Mesenchymal stem cell (in vitro differentiated cells and primary cell): ENCODE results near the gene PLD1.

Experiments
- DNase-seq: peaks from one replicate; pipeline ENCODE4 v3.0.0-alpha.2; 2013
- H2AFZ ChIP-seq: one replicate; pipeline ENCODE4 v1.6.1; 2013; ENCODE audit warnings: low read depth, mild to moderate bottlenecking, control low read depth, inconsistent platforms, low read length, moderate library complexity
- H2AK5ac ChIP-seq: 2 replicates; pipeline ENCODE4 v1.6.1; 2013; ENCODE audit warnings: low read length, moderate library complexity, mild to moderate bottlenecking, inconsistent platforms; ENCODE audit not compliant: severe bottlenecking
- H2BK120ac ChIP-seq: one replicate; pipeline ENCODE4 v1.6.1; 2013; ENCODE audit warnings: low read depth, mild to moderate bottlenecking, inconsistent platforms, low read length, moderate library complexity
- H2BK12ac ChIP-seq, 2 experiments: one replicate each; pipeline ENCODE4 v1.6.1; 2013; ENCODE audit warnings: inconsistent platforms in 2 of 2, low read length in 2 of 2, mild to moderate bottlenecking in 2 of 2, moderate library complexity in 2 of 2, control low read depth in 1 of 2
- H2BK15ac ChIP-seq: one replicate; pipeline ENCODE4 v1.6.1; 2013; ENCODE audit warnings: mild to moderate bottlenecking, low read depth, inconsistent platforms; ENCODE audit not compliant: poor library complexity, severe bottlenecking
- H2BK5ac ChIP-seq: 2 replicates; pipeline ENCODE4 v1.6.1; 2013; ENCODE audit warnings: low read depth, mild to moderate bottlenecking, low read length, control low read depth, inconsistent platforms; ENCODE audit not compliant: poor library complexity, severe bottlenecking
- H3K14ac ChIP-seq, 2 experiments: one replicate each; pipeline ENCODE4 v1.6.1; 2013; ENCODE audit warnings: inconsistent platforms in 2 of 2, low read length in 2 of 2, control low read depth in 1 of 2, mild to moderate bottlenecking in 1 of 2, moderate library complexity in 1 of 2
- H3K18ac ChIP-seq, 2 experiments: one replicate each; pipeline ENCODE4 v1.6.1; 2013; ENCODE audit warnings: inconsistent platforms in 2 of 2, low read length in 2 of 2, control low read depth in 1 of 2, low read depth in 1 of 2, mild to moderate bottlenecking in 1 of 2
- H3K23ac ChIP-seq, 2 experiments: one replicate each; pipeline ENCODE4 v1.6.1; 2013; ENCODE audit warnings: inconsistent platforms in 2 of 2, low read length in 2 of 2, mild to moderate bottlenecking in 2 of 2, moderate library complexity in 2 of 2, control low read depth in 1 of 2
- H3K27ac ChIP-seq: 2 replicates; pipeline ENCODE4 v1.5.1; 2013; ENCODE audit warnings: mild to moderate bottlenecking, moderate library complexity, low read length, control low read depth, inconsistent platforms; ENCODE audit not compliant: poor library complexity, severe bottlenecking
- H3K27me3 ChIP-seq, 2 experiments: 2 replicates each; pipeline versions ENCODE4 v1.6.1 to v1.7.0; 2013; ENCODE audit warnings: low read length in 2 of 2, mild to moderate bottlenecking in 2 of 2, moderate library complexity in 2 of 2, control low read depth in 1 of 2, inconsistent platforms in 1 of 2; ENCODE audit not compliant: control insufficient read depth in 1 of 2, insufficient read depth in 1 of 2
- H3K36me3 ChIP-seq, 2 experiments: 2 replicates each; pipeline versions ENCODE4 v1.6.1 to v1.7.0; 2013; ENCODE audit warnings: low read length in 2 of 2, control low read depth in 1 of 2, inconsistent platforms in 1 of 2, low read depth in 1 of 2, mild to moderate bottlenecking in 1 of 2; ENCODE audit not compliant: insufficient read depth in 2 of 2, control insufficient read depth in 1 of 2
- H3K4ac ChIP-seq, 2 experiments: one replicate each; pipeline ENCODE4 v1.6.1; 2013; ENCODE audit warnings: inconsistent platforms in 2 of 2, low read length in 2 of 2, mild to moderate bottlenecking in 2 of 2, moderate library complexity in 2 of 2, control low read depth in 1 of 2, low read depth in 1 of 2
- H3K4me1 ChIP-seq: 2 replicates; pipeline ENCODE4 v1.6.1; 2013; ENCODE audit warnings: low read depth, low read length, control low read depth; ENCODE audit not compliant: control insufficient read depth, insufficient read depth
- H3K4me2 ChIP-seq: 2 replicates; pipeline ENCODE4 v1.6.1; 2013; ENCODE audit warnings: low read length, mild to moderate bottlenecking, inconsistent platforms; ENCODE audit not compliant: poor library complexity, severe bottlenecking
- H3K4me3 ChIP-seq, 2 experiments: 2 replicates each; pipeline versions ENCODE4 v1.5.1 to v1.7.0; 2013; ENCODE audit warnings: low read length in 2 of 2, mild to moderate bottlenecking in 2 of 2, control low read depth in 1 of 2, low read depth in 1 of 2; ENCODE audit not compliant: insufficient read depth in 1 of 2
- H3K79me1 ChIP-seq: replicated peaks from 2 replicates; pipeline ENCODE4 v1.6.1; 2013; ENCODE audit warnings: mild to moderate bottlenecking, control low read depth, low read length, inconsistent platforms; ENCODE audit not compliant: poor library complexity, severe bottlenecking
- H3K9ac ChIP-seq: 2 replicates; pipeline ENCODE4 v1.7.0; 2013; ENCODE audit warnings: mild to moderate bottlenecking, low read length, moderate library complexity
- H3K9me3 ChIP-seq: 2 replicates; pipeline ENCODE4 v1.7.0; 2013; ENCODE audit warnings: mild to moderate bottlenecking, low read length; ENCODE audit not compliant: control insufficient read depth
- H4K8ac ChIP-seq: one replicate; pipeline ENCODE4 v1.6.1; 2013; ENCODE audit warnings: inconsistent platforms, mild to moderate bottlenecking, low read length, moderate library complexity
- H4K91ac ChIP-seq: one replicate; pipeline ENCODE4 v1.6.1; 2013; ENCODE audit warnings: mild to moderate bottlenecking, low read length, inconsistent platforms
- WGBS: methylation state at CpG from one replicate; pipeline ENCODE4 v1.1.7; 2013; ENCODE audit warnings: mixed read lengths; 5-methylcytosine and 5-hydroxymethylcytosine counted together

Gene PLD1

DNA sequence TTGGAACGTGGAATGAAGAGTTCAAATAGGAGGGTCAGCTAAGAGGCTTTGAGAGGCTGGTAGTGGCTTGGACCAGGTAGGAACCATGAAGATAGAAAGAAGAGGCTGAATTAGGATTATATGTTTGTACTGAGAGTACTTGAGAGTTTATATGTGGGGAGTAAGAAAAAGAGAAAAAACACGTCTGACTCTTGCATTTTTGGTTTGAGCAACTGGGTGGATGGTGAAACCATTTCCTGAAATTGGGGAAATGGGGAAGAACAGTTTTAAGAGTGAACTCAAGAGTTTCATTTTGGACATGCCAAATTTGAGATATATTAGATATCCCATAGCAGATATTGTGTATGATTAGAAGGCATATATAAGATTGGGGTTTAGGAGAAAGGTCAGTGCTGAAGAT is 257.2 kb downstream of the PLD1 start:
- no peaks in the 10 kb centered on the region for H3K36me3 ChIP-seq
- H3K27ac ChIP-seq: no peak overlapping the region
- no peak overlapping the region for H3K9ac ChIP-seq
- WGBS: 88% methylated on average over 2 of the region's 2 CpGs
- H4K8ac ChIP-seq: no peak overlapping the region
- no peak for DNase-seq
- no peak overlapping the region for H3K4ac ChIP-seq
- H4K91ac ChIP-seq: no peak overlapping the region
- no peak overlapping the region for H2BK12ac ChIP-seq
- H3K23ac ChIP-seq: no peak overlapping the region
- no peak overlapping the region for H2AK5ac ChIP-seq
- no peak overlapping the region for H3K4me3 ChIP-seq
- H3K4me2 ChIP-seq: no peak overlapping the region
- no peak overlapping the region for H3K18ac ChIP-seq
- H3K14ac ChIP-seq: no peak overlapping the region
- no peak overlapping the region for H2BK120ac ChIP-seq
- H2BK5ac ChIP-seq: no peak overlapping the region
- peaks cover 3% of the 10 kb centered on the region for H3K4me1 ChIP-seq
- H3K79me1 ChIP-seq: no peaks in the 10 kb centered on the region
- no peaks in the 10 kb centered on the region for H3K27me3 ChIP-seq
- no peak overlapping the region for H2BK15ac ChIP-seq
- H2AFZ ChIP-seq: no peak overlapping the region
- peaks cover 2% of the 10 kb centered on the region for H3K9me3 ChIP-seq

DNA sequence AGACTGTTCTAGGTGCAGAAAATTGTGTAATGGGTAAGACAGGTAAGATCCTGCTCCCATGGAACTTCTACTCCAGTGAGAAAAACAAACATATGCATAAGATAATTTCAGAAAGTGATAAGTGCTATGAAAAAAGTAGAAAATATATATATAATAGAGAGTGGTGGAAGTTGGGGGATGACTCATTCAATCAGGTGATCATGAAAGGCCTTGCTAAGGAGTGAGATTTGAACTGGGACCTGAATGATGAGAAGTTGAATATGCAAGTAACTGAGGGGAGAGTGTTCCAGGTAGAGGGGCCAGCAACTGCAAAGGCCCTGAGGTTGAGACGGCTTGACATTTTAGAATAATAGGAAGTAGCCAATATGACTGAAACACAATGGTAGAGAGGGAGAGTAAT is 257.8 kb downstream of the PLD1 start:
- H2BK12ac ChIP-seq: no peak overlapping the region
- H3K36me3 ChIP-seq: no peaks in the 10 kb centered on the region
- H2BK5ac ChIP-seq: no peak overlapping the region
- H3K4me1 ChIP-seq: peaks cover 3% of the 10 kb centered on the region
- no peak overlapping the region for H2AK5ac ChIP-seq
- 92% methylated on average over 1 of the region's 1 CpG for WGBS
- no peak overlapping the region for H3K23ac ChIP-seq
- DNase-seq: no peak
- no peak overlapping the region for H3K27ac ChIP-seq
- no peak overlapping the region for H3K9ac ChIP-seq
- no peaks in the 10 kb centered on the region for H3K27me3 ChIP-seq
- H4K91ac ChIP-seq: no peak overlapping the region
- no peak overlapping the region for H3K18ac ChIP-seq
- peaks cover 2% of the 10 kb centered on the region for H3K9me3 ChIP-seq
- no peak overlapping the region for H2AFZ ChIP-seq
- H4K8ac ChIP-seq: no peak overlapping the region
- no peak overlapping the region for H2BK15ac ChIP-seq
- no peak overlapping the region for H3K4me3 ChIP-seq
- H3K14ac ChIP-seq: no peak overlapping the region
- no peaks in the 10 kb centered on the region for H3K79me1 ChIP-seq
- no peak overlapping the region for H3K4ac ChIP-seq
- H2BK120ac ChIP-seq: no peak overlapping the region
- no peak overlapping the region for H3K4me2 ChIP-seq

DNA sequence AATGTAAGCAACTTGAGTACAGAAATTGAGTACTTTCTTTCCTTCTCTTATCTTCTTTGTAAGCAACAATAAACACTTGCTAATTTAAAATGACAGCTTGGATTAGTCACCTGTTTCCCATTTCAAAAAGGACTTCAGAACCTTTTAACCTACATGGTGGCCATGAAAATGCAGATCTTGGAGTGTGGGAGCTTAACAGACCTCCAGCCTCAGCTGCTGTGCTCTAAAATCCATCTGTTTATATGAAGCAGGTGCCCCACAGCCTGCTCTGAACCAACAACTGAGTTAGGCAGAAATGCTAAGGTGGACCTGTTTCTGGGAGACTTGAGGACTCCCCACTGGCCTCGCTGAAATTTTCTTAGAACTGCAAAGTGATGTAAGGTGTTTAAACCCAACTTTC is 259.0 kb downstream of the PLD1 start:
- H3K9ac ChIP-seq: no peak overlapping the region
- 100% methylated on average over 1 of the region's 1 CpG for WGBS
- H3K18ac ChIP-seq: no peak overlapping the region
- no peak overlapping the region for H4K91ac ChIP-seq
- H3K4me1 ChIP-seq: peaks cover 2% of the 10 kb centered on the region
- H2BK120ac ChIP-seq: no peak overlapping the region
- no peak overlapping the region for H3K4ac ChIP-seq
- H2BK5ac ChIP-seq: no peak overlapping the region
- no peak overlapping the region for H4K8ac ChIP-seq
- no peak overlapping the region for H3K23ac ChIP-seq
- H3K36me3 ChIP-seq: no peaks in the 10 kb centered on the region
- H3K27ac ChIP-seq: no peak overlapping the region
- H3K27me3 ChIP-seq: no peaks in the 10 kb centered on the region
- H3K4me3 ChIP-seq: no peak overlapping the region
- H3K79me1 ChIP-seq: no peaks in the 10 kb centered on the region
- no peak overlapping the region for H3K14ac ChIP-seq
- H2AK5ac ChIP-seq: no peak overlapping the region
- H3K9me3 ChIP-seq: peaks cover 2% of the 10 kb centered on the region
- no peak overlapping the region for H2BK12ac ChIP-seq
- H2BK15ac ChIP-seq: no peak overlapping the region
- no peak overlapping the region for H3K4me2 ChIP-seq
- H2AFZ ChIP-seq: no peak overlapping the region
- no peak for DNase-seq
